HepG2 (cell line): ENCODE data around the gene OAF. TPM values are rescaled to one million over a fixed set of nuclear protein-coding genes. Genes with fewer than 3 reads are reported as not detected.
A peak's percentile ranks its signal among the peaks of the same experiment; 100 is the strongest.

Source experiments
- ARNTL ChIP-seq: sonication (generic); formaldehyde crosslinking; IDR thresholded peaks from 2 replicates; pipeline ENCODE4 v1.4.0; 2020; ENCODE audit warnings: mild to moderate bottlenecking, missing genetic modification reagents
- ATRX ChIP-seq: sonication (generic); formaldehyde crosslinking; IDR thresholded peaks from 2 replicates; pipeline ENCODE4 v1.4.0; 2020; ENCODE audit warnings: missing genetic modification reagents, borderline replicate concordance
- BCL6 ChIP-seq: IDR thresholded peaks from 2 replicates; pipeline ENCODE4 v1.6.1; 2016; ENCODE audit warnings: missing genetic modification reagents, missing compliant biosample characterization
- HCFC1 ChIP-seq: fragments of 150-350 bp; IDR thresholded peaks from 2 replicates; pipeline ENCODE4 v1.6.1; 2014; ENCODE audit warnings: low read depth, low read length
- HOXD1 ChIP-seq: sonication (generic); formaldehyde crosslinking; IDR thresholded peaks from 2 replicates; pipeline ENCODE4 v1.5.0; 2020; ENCODE audit warnings: missing genetic modification reagents
- KLF16 ChIP-seq, 2 experiments: sonication (generic) in 1 of 2; formaldehyde crosslinking in 1 of 2; IDR thresholded peaks; 2 replicates each; pipeline versions ENCODE4 v1.6.1 to v1.8.0; 2016 to 2023; ENCODE audit warnings: missing genetic modification reagents in 2 of 2, missing compliant biosample characterization in 1 of 2
- NCOA1 ChIP-seq: sonication (generic); formaldehyde crosslinking; IDR thresholded peaks from 2 replicates; pipeline ENCODE4 v1.9.0; 2021; ENCODE audit warnings: missing genetic modification reagents
- NFE2L1 ChIP-seq: sonication (generic); formaldehyde crosslinking; IDR thresholded peaks from 2 replicates; pipeline ENCODE4 v1.4.0; 2020; ENCODE audit warnings: missing genetic modification reagents, mild to moderate bottlenecking, borderline replicate concordance
- PLRG1 ChIP-seq: fragments of 450-650 bp; conservative IDR thresholded peaks from 2 replicates; pipeline ENCODE4 v1.6.1; 2016
- RAD51 ChIP-seq: fragments of 450-650 bp; IDR thresholded peaks from 2 replicates; pipeline ENCODE4 v1.6.1; 2016; ENCODE audit warnings: borderline replicate concordance
- ZNF224 ChIP-seq: sonication (generic); formaldehyde crosslinking; IDR thresholded peaks from 2 replicates; pipeline ENCODE4 v1.5.0; 2020; ENCODE audit warnings: mild to moderate bottlenecking, missing genetic modification reagents
- ZNF263 ChIP-seq: sonication (generic); formaldehyde crosslinking; IDR thresholded peaks from 2 replicates; pipeline ENCODE4 v1.4.0; 2020; ENCODE audit warnings: missing genetic modification reagents
- ZNF367 ChIP-seq: sonication (generic); formaldehyde crosslinking; IDR thresholded peaks from 2 replicates; pipeline ENCODE4 v1.4.0; 2020; ENCODE audit warnings: missing genetic modification reagents, borderline replicate concordance
- ZNF564 ChIP-seq: sonication (generic); formaldehyde crosslinking; IDR thresholded peaks from 2 replicates; pipeline ENCODE4 v1.8.1; 2023; ENCODE audit warnings: mild to moderate bottlenecking, missing genetic modification reagents
- polyA plus RNA-seq, 8 experiments: library from polyadenylated mRNA; depleted of rRNA in 3 of 8; stranded (reverse) in 7 of 8; unstranded in 1 of 8; fragments of >200 nt; fragmentation: Illumina TruSeq in 4 of 8; extraction: Trizol in 4 of 8; gene quantifications; 2 replicates each; pipeline versions ENCODE4 v1.2.1 to v1.2.3, GENCODE V29; 2011 to 2016; ENCODE audit warnings: low read depth in 4 of 8, missing spikeins in 1 of 8, mixed read lengths in 1 of 8; ENCODE audit not compliant: insufficient read depth in 1 of 8
- total RNA-seq, 5 experiments: library from RNA; depleted of rRNA; stranded (reverse); fragments of >200 nt; fragmentation: Illumina TruSeq; extraction: Trizol; gene quantifications; 2 replicates each; pipeline ENCODE4 v1.2.3, GENCODE V29; 2016; ENCODE audit warnings: low read depth in 1 of 5
- TF ChIP-seq, protein P1 (sequence below): sonication (generic); formaldehyde crosslinking; IDR thresholded peaks from 2 replicates; pipeline ENCODE4 v1.8.0; 2022; ENCODE audit warnings: mild to moderate bottlenecking, missing genetic modification reagents
- TF ChIP-seq, protein P2 (sequence below): sonication (generic); formaldehyde crosslinking; IDR thresholded peaks from 2 replicates; pipeline ENCODE4 v1.4.0; 2020; ENCODE audit warnings: missing genetic modification reagents
- TF ChIP-seq, protein P3 (sequence below), 2 experiments: fragments of 450-650 bp in 1 of 2; sonication (generic) in 1 of 2; formaldehyde crosslinking in 1 of 2; IDR thresholded peaks; 2 replicates each; pipeline versions ENCODE4 v1.6.1 to v1.8.0; 2016 to 2022; ENCODE audit warnings: antibody characterized with exemption in 1 of 2, mild to moderate bottlenecking in 1 of 2, missing genetic modification reagents in 1 of 2
- TF ChIP-seq, protein P4 (sequence below): IDR thresholded peaks from 2 replicates; pipeline ENCODE4 v1.6.1; 2016; ENCODE audit warnings: mild to moderate bottlenecking, missing biosample characterization, missing genetic modification reagents

OAF gene
- total and polyA plus RNA-seq, 2 of the 13 experiments (the other 11 are each of a cell fraction or from before 2014, with no cell fraction given) = 63.7 to 94.6 TPM

DNA sequence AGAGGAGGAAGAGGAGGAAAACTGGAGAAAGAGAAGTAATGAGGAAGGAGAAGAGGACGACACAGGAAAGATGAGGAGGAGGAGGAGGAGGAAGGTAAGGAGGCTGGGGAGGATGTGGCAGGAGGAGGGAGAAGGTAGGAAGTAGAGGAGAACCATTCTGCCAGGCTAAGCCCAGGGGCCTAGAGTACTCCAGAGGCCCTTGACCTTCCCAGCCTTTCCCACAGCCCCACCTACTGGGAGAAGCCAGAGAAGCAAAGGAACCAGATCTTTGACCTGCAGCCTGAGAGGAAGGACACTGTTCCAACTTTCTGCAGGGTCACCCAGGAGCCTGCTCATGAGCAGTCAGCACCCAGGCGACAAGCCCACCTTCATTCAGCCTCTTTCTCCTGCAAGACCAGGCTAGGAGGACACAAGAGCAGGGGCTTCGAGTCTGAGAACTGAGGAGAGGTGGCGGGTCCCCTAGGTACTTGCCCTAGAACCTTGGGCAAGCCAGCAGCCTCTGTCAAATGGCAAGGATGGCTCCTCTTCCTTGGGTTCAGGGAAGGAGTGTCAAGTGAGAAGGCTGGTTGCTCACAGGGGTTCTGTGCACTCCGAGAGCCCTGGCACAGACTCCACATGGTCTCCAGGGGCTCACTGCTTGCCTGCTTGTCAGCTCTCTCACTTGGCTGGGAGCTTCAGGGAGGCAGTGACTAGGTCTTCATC is 27.9 kb upstream of the OAF start (continued):
- TF ChIP-seq ARNTL (CRISPR knock-in tag) (0 out of 2 replicates have a peak, but pooled peaks have one; percentile 39), ZNF224 (CRISPR knock-in tag) (no peak), ZNF263 (CRISPR knock-in tag) (peak; percentile 93), PLRG1 (no peak), BCL6 (CRISPR knock-in tag) (no peak), NCOA1 (no peak), ZNF564 (no peak), RAD51 (no peak), HOXD1 (no peak), ZNF367 (no peak), NFE2L1 (CRISPR knock-in tag) (no peak), ATRX (CRISPR knock-in tag) (no peak), KLF16 (CRISPR knock-in tag; IDR thresholded peaks at IDR 0.05) (peak in 1 of 2 experiments; percentile 59; a peak in 1 of 4 replicates), HCFC1 (no peak)
- TF ChIP-seq, protein P1, sequence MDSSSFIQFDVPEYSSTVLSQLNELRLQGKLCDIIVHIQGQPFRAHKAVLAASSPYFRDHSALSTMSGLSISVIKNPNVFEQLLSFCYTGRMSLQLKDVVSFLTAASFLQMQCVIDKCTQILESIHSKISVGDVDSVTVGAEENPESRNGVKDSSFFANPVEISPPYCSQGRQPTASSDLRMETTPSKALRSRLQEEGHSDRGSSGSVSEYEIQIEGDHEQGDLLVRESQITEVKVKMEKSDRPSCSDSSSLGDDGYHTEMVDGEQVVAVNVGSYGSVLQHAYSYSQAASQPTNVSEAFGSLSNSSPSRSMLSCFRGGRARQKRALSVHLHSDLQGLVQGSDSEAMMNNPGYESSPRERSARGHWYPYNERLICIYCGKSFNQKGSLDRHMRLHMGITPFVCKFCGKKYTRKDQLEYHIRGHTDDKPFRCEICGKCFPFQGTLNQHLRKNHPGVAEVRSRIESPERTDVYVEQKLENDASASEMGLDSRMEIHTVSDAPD (CRISPR knock-in tag) = no peak
- TF ChIP-seq, protein P2, sequence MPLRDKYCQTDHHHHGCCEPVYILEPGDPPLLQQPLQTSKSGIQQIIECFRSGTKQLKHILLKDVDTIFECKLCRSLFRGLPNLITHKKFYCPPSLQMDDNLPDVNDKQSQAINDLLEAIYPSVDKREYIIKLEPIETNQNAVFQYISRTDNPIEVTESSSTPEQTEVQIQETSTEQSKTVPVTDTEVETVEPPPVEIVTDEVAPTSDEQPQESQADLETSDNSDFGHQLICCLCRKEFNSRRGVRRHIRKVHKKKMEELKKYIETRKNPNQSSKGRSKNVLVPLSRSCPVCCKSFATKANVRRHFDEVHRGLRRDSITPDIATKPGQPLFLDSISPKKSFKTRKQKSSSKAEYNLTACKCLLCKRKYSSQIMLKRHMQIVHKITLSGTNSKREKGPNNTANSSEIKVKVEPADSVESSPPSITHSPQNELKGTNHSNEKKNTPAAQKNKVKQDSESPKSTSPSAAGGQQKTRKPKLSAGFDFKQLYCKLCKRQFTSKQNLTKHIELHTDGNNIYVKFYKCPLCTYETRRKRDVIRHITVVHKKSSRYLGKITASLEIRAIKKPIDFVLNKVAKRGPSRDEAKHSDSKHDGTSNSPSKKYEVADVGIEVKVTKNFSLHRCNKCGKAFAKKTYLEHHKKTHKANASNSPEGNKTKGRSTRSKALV (CRISPR knock-in tag) = no peak
- TF ChIP-seq, protein P3, sequence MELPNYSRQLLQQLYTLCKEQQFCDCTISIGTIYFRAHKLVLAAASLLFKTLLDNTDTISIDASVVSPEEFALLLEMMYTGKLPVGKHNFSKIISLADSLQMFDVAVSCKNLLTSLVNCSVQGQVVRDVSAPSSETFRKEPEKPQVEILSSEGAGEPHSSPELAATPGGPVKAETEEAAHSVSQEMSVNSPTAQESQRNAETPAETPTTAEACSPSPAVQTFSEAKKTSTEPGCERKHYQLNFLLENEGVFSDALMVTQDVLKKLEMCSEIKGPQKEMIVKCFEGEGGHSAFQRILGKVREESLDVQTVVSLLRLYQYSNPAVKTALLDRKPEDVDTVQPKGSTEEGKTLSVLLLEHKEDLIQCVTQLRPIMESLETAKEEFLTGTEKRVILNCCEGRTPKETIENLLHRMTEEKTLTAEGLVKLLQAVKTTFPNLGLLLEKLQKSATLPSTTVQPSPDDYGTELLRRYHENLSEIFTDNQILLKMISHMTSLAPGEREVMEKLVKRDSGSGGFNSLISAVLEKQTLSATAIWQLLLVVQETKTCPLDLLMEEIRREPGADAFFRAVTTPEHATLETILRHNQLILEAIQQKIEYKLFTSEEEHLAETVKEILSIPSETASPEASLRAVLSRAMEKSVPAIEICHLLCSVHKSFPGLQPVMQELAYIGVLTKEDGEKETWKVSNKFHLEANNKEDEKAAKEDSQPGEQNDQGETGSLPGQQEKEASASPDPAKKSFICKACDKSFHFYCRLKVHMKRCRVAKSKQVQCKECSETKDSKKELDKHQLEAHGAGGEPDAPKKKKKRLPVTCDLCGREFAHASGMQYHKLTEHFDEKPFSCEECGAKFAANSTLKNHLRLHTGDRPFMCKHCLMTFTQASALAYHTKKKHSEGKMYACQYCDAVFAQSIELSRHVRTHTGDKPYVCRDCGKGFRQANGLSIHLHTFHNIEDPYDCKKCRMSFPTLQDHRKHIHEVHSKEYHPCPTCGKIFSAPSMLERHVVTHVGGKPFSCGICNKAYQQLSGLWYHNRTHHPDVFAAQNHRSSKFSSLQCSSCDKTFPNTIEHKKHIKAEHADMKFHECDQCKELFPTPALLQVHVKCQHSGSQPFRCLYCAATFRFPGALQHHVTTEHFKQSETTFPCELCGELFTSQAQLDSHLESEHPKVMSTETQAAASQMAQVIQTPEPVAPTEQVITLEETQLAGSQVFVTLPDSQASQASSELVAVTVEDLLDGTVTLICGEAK (IDR thresholded peaks at IDR 0.05) = no peak
- TF ChIP-seq, protein P3 (CRISPR knock-in tag; IDR thresholded peaks at IDR 0.05) = no peak
- TF ChIP-seq, protein P4, sequence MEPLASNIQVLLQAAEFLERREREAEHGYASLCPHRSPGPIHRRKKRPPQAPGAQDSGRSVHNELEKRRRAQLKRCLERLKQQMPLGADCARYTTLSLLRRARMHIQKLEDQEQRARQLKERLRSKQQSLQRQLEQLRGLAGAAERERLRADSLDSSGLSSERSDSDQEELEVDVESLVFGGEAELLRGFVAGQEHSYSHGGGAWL = no peak
